ENCODE results near the gene TATDN2.
A peak's percentile ranks its signal among the peaks of the same experiment; 100 is the strongest.

The TATDN2 gene

DNA sequence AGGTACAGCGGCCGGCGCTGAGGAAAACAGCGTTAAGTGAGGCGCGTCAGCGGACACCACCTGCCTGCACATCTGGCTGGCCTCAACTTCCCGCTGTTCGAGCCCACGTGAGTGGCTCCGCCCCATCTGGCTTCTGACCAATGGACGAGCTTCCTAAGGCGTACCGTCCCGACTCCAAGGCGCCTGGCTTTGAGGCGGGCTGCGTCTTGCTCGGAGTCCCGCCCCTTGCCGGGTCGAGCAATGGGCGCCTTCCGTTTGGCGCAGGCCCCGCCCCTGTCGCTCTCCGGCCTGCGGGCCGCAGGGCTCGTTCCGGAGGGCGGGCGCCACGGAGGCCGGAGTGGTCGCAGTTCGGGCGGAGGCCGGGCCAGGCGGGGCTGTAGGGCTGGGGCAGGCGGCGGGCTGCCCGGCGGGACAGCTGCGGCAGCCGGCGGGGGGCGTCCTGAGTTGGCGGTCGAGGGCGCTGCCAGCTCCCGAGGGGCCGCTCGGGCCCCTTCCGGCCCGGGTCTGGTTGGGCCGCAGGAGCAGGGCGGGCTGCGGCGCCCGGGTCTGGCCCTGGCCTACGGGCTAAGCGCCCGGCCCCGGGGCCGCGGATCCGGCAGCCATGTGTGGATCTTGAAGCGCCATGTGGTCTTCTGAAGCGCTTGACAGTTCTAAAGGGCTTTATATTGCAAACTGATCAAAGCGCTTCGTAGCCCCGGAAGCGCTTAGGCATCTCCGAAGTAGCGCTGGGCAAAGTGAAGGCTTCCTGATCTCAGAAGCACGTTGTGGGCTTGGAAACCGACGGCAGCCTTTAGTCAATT lies at the start of gene TATDN2:
Gene TATDN2, plus strand, starts transcription at position 276 of the 800 bp plus-strand sequence. CDS start 742 bp downstream, outside the sequence.
- DNase-seq (ENCODE audit: low spot score), result peak; percentile 93

DNA sequence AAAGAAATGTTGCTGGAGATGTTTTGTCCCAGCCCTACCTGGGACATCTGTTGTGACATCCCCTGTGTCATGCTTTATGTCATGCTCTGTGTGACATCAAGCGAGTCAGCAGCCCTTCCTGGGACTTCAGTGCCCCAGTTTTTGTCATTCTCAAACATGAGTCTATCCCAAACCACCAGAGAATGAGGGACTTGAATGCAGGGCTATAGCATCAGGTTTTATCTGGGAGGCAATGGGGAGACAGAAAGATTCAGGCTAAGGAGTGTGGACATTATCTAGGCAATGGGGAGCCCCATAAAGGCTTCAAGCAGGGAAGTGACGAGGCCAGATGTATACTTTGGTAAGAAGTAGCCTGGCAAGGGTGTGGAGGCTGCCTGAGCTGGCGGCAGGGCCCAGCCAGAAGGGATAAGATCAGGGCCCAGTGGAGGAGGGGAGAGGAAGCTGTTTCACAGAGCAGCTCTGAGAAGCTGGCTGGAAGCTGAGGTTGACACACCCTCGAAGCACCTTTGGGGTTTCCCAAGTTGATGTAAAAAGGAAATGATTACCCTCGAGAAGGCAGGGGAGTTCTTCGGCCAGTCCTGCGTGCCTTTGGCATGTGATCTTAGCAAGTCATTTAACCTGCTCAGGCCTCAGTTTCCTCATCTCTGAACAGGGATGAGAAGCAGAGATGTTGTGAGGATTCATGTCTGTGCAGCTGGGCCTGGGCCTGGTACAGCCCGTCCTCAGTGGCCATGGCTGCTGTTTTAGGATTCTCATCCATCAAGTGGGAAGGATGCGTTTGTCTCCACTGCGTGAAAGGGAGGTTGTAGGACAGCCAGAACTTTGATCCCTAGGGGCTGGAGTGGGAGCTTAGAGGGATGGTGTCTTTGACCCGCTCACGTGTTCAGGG lies 49.3 kb upstream of the TATDN2 start:
- no peak for DNase-seq (ENCODE audit: low spot score)

DNA sequence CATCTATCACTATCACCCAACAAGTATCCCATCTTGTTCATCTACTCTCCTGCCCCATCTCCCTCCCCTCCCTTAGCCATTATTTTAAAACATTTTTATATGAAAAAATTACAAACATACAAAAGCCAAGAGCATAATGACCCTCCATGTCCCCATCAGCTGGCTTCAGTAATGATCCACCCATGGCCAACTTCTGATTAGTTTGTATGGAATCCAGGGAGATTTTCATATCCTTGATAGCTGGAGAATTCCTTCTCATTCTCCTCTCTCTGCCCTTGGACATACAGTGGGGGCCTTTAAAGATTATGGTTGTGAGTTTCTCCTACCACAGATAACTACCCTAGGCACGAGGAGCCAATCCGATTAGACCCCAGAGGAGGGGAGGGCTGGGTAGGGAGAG lies 43.3 kb upstream of the TATDN2 start:
- DNase-seq (ENCODE audit: low spot score), result no peak

DNA sequence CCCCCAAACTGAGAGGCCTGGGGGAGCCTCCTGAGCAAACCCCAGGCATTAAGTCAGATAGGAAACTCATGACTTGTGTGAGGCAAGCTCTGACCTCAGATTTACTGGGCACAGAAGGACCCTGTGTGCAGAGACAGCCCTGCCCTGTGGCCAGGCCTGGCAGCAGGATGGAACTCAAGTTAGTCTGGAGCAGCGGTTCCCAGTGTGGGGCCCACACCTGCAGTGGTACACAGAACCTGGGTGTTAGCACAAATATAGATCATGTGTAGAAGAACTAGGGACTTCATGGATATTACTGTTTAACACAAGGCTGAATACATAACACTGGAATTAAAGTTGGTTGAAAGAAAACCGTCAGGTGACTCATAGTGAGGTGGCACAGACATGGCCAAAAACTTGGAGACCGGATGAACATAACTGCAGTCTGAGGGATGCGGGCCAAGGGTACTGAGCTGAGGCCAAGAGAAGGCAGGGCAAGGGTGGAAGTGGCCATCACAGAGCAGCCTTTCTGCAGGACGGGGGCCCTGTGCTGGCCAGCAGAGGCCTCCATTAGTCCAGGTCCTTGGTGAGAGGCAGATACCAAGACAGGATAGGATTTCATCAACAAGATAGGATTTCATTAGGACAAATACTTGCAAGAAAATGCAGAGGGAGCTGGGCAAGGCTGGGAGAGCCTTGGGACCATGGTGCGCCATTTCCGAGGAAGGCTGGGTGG lies 42.7 kb upstream of the TATDN2 start:
- no peak for DNase-seq (ENCODE audit: low spot score)

- no peak for DNase-seq (ENCODE audit: low spot score)
Measured at GRCh38 chr3:10206166-10206511, 42.1 kb upstream of the TATDN2 start.

DNA sequence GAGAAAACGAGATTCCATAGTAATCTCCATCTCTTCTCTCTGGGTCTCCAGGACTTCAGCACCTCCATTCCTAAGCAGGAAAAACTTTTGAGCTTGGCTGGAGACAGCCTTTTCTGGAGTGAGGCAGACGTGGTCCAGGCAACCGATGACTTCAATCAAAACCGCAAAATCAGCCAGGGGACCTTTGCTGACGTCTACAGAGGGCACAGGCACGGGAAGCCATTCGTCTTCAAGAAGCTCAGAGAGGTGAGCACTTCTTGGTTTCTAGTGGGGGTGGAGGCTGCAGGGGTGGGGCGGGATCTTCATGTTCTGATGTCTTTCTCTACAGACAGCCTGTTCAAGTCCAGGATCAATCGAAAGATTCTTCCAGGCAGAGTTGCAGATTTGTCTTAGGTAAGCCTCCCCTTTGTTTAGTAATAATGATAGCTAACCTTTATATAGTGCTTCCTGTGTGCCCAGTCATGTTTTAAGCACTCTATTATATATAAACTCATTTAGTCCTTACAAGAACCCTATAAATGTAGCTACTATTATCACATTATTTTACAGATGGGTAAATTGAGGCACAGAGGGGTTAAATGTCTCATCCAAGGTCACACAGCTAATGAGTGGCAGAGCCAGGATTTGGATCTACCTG lies 35.0 kb upstream of the TATDN2 start:
- no peak for DNase-seq (ENCODE audit: low spot score)

DNA sequence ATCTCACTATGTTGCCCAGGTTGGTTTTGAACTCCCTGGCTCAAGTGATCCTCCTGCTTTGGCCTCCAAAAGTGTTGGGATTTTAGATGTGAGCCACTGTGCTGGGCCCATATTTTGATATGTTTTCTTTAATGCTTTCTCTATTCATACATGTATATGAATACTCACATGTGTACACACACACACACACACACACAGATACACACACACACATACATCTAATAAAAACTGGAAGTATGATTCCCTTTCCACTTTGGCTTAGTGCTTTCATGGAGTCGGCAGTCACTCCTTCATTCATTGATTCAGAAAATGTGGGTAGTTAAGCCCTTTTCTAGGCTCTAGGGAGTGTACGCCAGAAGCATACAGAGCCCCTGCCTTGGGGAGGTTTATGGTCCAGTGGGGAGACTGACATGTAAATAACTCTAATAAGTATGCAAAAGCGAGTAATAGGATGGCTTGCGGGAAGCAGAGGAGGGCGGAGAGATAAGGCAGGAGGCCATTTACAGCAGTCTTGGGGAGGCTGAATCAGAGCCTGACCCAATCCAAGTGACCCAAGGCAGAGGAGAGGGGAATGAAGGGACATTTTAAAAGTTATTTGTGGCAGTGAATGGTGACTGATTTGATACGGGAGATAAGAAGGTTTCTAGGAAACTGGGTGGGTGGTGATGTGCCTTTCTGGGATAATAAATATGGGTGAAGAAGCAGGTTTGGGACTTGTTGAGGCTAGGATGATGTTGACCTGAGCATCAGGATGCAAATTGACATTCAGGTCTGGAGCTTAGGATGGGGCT lies 32.5 kb upstream of the TATDN2 start:
- DNase-seq (ENCODE audit: low spot score), result no peak

- DNase-seq (ENCODE audit: low spot score), result no peak
Measured at GRCh38 chr3:10217359-10217758, 30.9 kb upstream of the TATDN2 start.

DNA sequence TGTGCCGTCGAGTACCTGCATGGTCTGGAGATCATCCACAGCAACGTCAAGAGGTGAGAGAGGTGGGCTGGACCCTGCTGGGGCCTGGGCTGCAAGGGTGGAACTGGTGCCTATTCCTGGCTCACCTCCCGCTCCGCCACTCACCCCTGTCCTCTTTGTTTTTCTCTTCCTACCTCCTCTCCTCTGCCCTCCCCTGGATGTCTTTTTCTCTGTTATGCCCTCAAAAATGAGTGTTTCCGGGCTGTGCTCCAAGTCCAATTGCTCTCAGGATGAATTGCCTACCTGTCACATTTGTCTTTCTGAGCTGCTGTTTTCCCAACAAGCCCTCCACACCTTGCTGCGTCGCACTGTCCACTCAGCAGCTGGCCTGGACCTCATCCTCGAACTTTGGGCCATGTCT lies 28.5 kb upstream of the TATDN2 start:
- DNase-seq (ENCODE audit: low spot score), result no peak

GRCh38 chr3:10223676-10224639 lies 24.3 kb upstream of the TATDN2 start:
- no peak for DNase-seq (ENCODE audit: low spot score)

DNA sequence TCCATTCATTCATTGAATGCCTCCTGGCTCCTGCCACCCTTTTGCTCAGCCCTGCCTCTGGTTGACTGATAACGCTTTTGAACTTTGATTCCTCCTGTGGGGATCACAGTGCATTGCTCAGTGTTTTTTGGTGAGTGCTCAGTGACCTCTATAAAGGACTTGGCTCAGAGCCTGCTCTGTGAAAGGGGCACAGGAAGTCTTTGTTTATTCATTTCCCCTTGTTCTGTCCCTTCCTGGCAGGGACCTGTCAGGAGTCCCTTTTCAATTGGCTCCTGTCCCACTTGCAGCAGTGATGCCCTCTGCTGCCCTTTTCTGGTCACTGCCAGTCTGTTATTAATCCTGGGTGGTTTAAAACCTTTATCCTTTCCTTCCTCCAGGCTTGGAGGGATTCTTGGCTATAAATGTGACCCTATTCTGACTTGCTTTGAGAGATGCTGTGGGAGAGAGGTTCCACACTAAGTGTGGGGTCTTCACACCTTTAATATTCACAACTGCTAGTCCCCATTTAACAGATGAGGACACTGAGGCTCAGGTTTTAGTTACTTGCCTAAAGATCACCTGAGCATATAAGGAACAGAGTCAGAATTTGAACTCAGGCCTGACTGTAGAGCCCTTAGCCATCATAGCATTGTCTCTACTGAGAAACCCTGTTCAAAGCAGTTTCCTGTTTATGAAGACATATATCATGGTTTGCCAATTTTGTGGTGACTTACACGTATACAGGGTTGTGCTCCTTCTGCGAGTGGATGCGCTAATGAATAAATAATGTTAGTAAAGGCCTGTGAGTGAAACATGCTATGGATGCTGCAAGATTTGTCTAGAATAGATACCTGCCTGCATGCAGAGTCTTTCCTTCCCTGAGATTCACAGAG lies 23.2 kb upstream of the TATDN2 start:
- no peak for DNase-seq (ENCODE audit: low spot score)

GRCh38 chr3:10226293-10226692 lies 22.0 kb upstream of the TATDN2 start:
- DNase-seq (ENCODE audit: low spot score), result no peak

DNA sequence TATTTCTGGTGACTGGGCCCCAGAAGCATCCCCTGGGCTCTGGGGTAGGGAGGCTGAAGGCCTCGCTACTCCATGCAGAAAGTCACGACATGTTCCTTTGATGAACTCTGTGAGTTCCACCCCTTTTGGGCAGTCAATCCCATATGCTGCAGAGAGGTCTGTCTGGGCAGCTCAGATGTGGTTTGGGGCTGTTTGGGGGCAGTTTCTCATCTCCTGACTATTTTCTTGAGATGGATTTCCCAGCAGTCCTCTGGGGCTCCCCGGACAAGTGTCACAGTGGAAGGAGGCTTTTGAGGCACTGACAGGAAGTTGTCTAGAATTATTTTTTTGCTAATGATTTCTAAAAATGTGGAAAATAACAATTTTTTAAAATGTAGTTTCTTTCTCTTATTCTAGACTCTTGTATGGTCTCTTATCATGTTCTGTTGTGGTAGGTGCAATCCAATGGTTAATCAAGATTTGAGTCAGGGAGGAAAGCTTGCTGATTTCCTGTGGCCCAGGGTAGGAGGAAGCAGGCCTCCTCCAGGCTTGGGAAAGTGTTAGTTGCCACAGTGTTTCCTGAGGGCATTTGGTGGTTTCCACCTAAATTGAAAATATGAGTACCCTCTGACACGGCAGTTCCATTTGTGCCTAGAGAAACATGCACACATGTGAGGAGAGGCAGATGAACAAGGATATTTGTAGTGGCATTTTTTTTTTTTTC lies 19.9 kb upstream of the TATDN2 start:
- DNase-seq (ENCODE audit: low spot score), result no peak

GRCh38 chr3:10229576-10229975 lies 18.7 kb upstream of the TATDN2 start:
- no peak for DNase-seq (ENCODE audit: low spot score)

GRCh38 chr3:10232137-10232536 lies 16.1 kb upstream of the TATDN2 start:
- no peak for DNase-seq (ENCODE audit: low spot score)

DNA sequence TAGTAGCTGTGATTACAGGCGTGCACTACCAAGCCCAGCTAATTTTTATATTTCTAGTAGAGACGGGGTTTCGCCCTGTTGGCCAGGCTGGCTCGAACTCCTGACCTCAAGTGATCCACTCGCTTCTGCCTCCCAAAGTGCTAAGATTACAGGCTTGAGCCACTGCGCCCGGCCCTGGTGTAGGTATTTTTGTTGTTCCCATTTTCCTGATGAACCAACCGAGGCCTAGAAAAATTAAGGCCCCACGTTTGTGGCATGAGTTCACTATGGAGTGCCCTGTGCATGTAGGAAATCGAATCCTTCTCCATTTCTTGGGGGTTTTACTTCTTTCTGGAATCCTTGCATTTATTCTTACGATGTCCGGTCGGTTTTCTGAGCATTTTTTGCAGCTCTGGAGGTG lies 14.3 kb upstream of the TATDN2 start:
- no peak for DNase-seq (ENCODE audit: low spot score)

DNA sequence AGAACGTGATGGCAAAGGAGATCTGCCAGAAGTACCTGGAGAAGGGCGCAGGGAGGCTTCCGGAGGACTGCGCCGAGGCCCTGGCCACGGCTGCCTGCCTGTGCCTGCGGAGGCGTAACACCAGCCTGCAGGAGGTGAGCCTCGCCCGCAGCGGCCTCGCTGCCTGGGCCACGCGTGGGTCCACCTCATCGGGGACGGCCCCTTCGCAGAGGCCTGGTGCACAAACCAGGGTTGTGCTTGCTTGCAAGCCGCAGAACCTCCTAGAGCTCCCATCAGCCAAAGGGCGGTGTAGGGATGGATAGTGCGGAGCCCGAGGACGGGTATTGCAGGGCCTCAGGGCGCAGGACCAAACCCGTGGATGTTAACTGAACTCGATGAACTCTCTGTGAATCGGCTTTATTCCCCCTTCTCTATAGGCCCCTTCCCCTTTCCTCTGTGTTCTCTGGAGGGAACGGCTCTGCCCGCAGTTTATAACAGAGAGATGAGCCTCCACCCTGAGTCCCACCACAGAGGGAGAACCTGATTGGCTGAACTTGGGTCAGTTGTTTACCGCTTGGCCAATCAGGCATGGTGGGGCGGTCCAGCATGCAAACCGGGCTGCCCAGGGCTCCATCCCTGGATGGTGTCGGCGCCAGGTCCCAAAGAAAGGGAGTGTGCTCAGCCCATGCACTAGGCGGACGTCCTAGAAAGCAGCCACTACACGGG lies 13.6 kb upstream of the TATDN2 start:
- DNase-seq (ENCODE audit: low spot score), result no peak

GRCh38 chr3:10235551-10235950 lies 12.7 kb upstream of the TATDN2 start:
- no peak for DNase-seq (ENCODE audit: low spot score)
